Gastrocnemius medialis (tissue), 4 donors: ENCODE measurements around the gene NUP54. TPM values are rescaled to one million over a fixed set of nuclear protein-coding genes. Genes with fewer than 3 reads are reported as not detected.

ENCODE experiments used
- ATAC-seq, 2 donors: fragments of 150-250 bp; one replicate each; pipeline ENCODE4 v1.9.1; 2016
- DNase-seq, 2 donors: peaks; one replicate each; pipeline ENCODE4 v3.0.0-alpha.2; 2019
- H3K27ac ChIP-seq, 4 donors: fragments of 200-600 bp; sonication (generic); 1 replicate in 1 of 4; 2 replicates in 3 of 4; pipeline ENCODE4 v1.5.1; 2016 to 2018; ENCODE audit warnings: mild to moderate bottlenecking in 2 of 4, moderate library complexity in 1 of 4
- H3K27me3 ChIP-seq, 3 donors: fragments of 200-600 bp; sonication (generic) in 2 of 3; 1 replicate in 1 of 3; 2 replicates in 2 of 3; pipeline versions ENCODE4 v1.5.1 to v1.6.0; 2016 to 2019; ENCODE audit warnings: mild to moderate bottlenecking in 1 of 3, moderate library complexity in 1 of 3
- H3K36me3 ChIP-seq, 2 donors: fragments of 200-600 bp; sonication (generic) in 1 of 2; one replicate each; pipeline ENCODE4 v1.5.1; 2017 to 2018
- H3K4me1 ChIP-seq, 2 donors: fragments of 200-600 bp; sonication (generic) in 1 of 2; one replicate each; pipeline ENCODE4 v1.5.1; 2016 to 2017; ENCODE audit warnings: mild to moderate bottlenecking in 2 of 2
- H3K4me3 ChIP-seq, 4 donors: fragments of 200-600 bp; sonication (generic) in 3 of 4; 1 replicate in 1 of 4; 2 replicates in 3 of 4; pipeline ENCODE4 v1.5.1; 2016 to 2019; ENCODE audit warnings: mild to moderate bottlenecking in 2 of 4
- H3K9me3 ChIP-seq, 3 donors: fragments of 200-600 bp; sonication (generic) in 2 of 3; 1 replicate in 1 of 3; 2 replicates in 2 of 3; pipeline ENCODE4 v1.5.1; 2016 to 2019
- CTCF ChIP-seq, 5 experiments: fragments of 450-650 bp in 3 of 5; fragments of 200-600 bp in 2 of 5; sonication (generic) in 2 of 5; IDR thresholded peaks in 4 of 5; conservative IDR thresholded peaks in 1 of 5; 1 replicate in 4 of 5; 2 replicates in 1 of 5; pipeline ENCODE4 v1.5.1; 2016 to 2019; ENCODE audit warnings: antibody characterized with exemption in 5 of 5, mild to moderate bottlenecking in 3 of 5, moderate library complexity in 3 of 5
- POLR2A ChIP-seq, 2 donors: fragments of 450-650 bp; IDR thresholded peaks; one replicate each; pipeline ENCODE4 v1.6.1; 2017; ENCODE audit warnings: antibody characterized with exemption in 2 of 2, mild to moderate bottlenecking in 2 of 2, moderate library complexity in 2 of 2
- in situ Hi-C, 4 donors: fragments of 200-750 bp; cut with MboI; loops; one replicate each; pipeline versions ENCODE4 v1.15.0 to v1.8.0; 2017; ENCODE audit warnings: low sequenced_read_pairs in 4 of 4
- intact Hi-C: fragments of 100-400 bp; cut with DNase I; formaldehyde crosslinking; loops from one replicate; pipeline ENCODE4 v1.15.1; 2023; ENCODE audit warnings: low total_unique reads
- total RNA-seq, 4 donors: library from RNA; depleted of rRNA; stranded (reverse); fragments of >200 nt; gene quantifications; one replicate each; pipeline versions ENCODE4 v1.1.0 to v1.2.3, GENCODE V29; 2016

The NUP54 gene
- total RNA-seq, 4 donors from 2014 or later, result 15.7 to 22.8 (median 20.0) TPM

- Histone ChIP-seq H3K27ac (peak overlapping the region; percentile 90 to 97 (median 96)), H3K36me3 (peaks cover 0 to 36% of the 10 kb centered on the region in 2 donors), H3K4me3 (peak overlapping the region in 1 of 4 donors; percentile 20), H3K27me3 (no peaks in the 10 kb centered on the region), H3K4me1 (peaks cover 62 to 85% of the 10 kb centered on the region in 2 donors), H3K9me3 (no peaks in the 10 kb centered on the region)
- peak in 1 of 2 donors; percentile 38 for DNase-seq
- intact Hi-C loops (loop anchor here (10.0 kb wide), 2 partner anchors 520 to 750 kb away; partner anchors contain the start of genes G3BP2 and SEPTIN11), in situ Hi-C loops (loop anchor here (10.0 to 25.0 kb wide), 3 partner anchors 100 to 768 kb away; partner anchors contain the start of gene STBD1 (in 3 of the 4))
- TF ChIP-seq POLR2A (IDR thresholded peaks at IDR 0.05), result no peak
- peak; percentile 71 to 74 for ATAC-seq
Measured at GRCh38 chr4:76194325-76194724, 46.1 kb upstream of the NUP54 start.

- peaks cover 0 to 46% of the 10 kb centered on the region in 2 donors for H3K36me3 ChIP-seq
- no peaks in the 10 kb centered on the region for H3K9me3 ChIP-seq
- H3K27ac ChIP-seq, result peak overlapping the region; percentile 90 to 97 (median 96)
- ATAC-seq (no peak), DNase-seq (no peak)
- TF ChIP-seq CTCF (IDR thresholded peaks at IDR 0.05 in 4 of 5, conservative IDR thresholded peaks at IDR 0.05 in 1 of 5) (no peak), POLR2A (IDR thresholded peaks at IDR 0.05) (no peak)
- in situ Hi-C loops (loop anchor here (10.0 to 25.0 kb wide), 3 partner anchors 103 to 770 kb away; partner anchors contain the start of gene STBD1 (in 3 of the 4)), intact Hi-C loops (loop anchor here (10.0 kb wide), 2 partner anchors 517 to 753 kb away; partner anchors contain the start of genes G3BP2 and SEPTIN11)
- no peaks in the 10 kb centered on the region for H3K27me3 ChIP-seq
- no peak overlapping the region for H3K4me3 ChIP-seq
- peaks cover 46 to 85% of the 10 kb centered on the region in 2 donors for H3K4me1 ChIP-seq
Measured at GRCh38 chr4:76192236-76192635, 44.0 kb upstream of the NUP54 start.

DNA sequence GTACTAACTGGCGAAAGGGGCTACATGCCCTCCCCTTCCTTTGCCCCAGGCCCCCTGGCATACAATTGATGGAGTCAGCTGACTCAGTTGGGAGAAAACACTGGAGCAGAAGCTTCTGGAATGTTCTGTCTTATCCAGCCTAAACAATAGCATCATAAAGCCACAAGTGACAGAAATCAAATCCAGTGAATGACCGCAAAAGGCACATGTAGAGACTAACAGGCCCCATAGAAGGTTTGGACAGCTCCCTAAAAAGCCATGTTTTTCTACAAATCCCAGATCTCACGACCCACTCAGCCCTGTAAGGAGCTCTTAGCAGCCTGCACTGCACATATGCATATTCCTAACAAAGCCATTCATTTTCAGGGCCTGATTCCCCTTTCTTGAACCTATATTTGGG, 40.4 kb upstream of the NUP54 start:
- no peak for TF ChIP-seq CTCF (IDR thresholded peaks at IDR 0.05 in 4 of 5, conservative IDR thresholded peaks at IDR 0.05 in 1 of 5)
- no peak for TF ChIP-seq POLR2A (IDR thresholded peaks at IDR 0.05)
- Histone ChIP-seq H3K27ac (peak overlapping the region; percentile 54 to 97 (median 96)), H3K4me3 (no peak overlapping the region), H3K9me3 (no peaks in the 10 kb centered on the region), H3K4me1 (peaks cover 34 to 63% of the 10 kb centered on the region in 2 donors), H3K36me3 (peaks cover 0 to 35% of the 10 kb centered on the region in 2 donors), H3K27me3 (no peaks in the 10 kb centered on the region)
- DNase-seq (no peak), ATAC-seq (no peak)
- in situ Hi-C loops (loop anchor here (10.0 to 25.0 kb wide), 4 partner anchors 56 to 774 kb away; partner anchors contain the start of gene STBD1 (in 3 of the 4)), intact Hi-C loops (no loop called here)

DNA sequence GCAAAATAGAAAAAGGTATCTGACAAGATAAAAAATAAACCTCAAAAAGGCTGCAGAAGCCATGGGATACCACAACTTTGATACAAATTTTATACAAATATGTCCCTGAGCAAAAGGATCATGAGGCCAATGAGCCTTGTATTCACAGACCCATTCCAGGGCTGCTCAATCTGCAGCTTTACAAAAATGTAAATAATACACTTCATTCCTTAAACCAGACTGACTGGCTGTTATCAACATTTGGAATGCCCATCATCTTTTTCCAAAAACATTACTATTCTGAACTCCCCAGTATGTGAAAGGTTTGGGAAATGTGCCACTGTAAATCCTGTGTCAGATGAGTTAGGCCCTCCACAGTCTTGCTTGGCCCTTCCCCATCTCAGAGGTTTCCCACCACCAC, 40.0 kb upstream of the NUP54 start:
- H3K4me3 ChIP-seq, result no peak overlapping the region
- TF ChIP-seq CTCF (IDR thresholded peaks at IDR 0.05 in 4 of 5, conservative IDR thresholded peaks at IDR 0.05 in 1 of 5) (no peak), POLR2A (IDR thresholded peaks at IDR 0.05) (no peak)
- H3K27ac ChIP-seq, result peak overlapping the region; percentile 54 to 97 (median 96)
- H3K4me1 ChIP-seq, result peaks cover 33 to 59% of the 10 kb centered on the region in 2 donors
- no peaks in the 10 kb centered on the region for H3K27me3 ChIP-seq
- DNase-seq (no peak), ATAC-seq (no peak)
- in situ Hi-C loops (loop anchor here (10.0 to 25.0 kb wide), 4 partner anchors 57 to 774 kb away; partner anchors contain the start of gene STBD1 (in 3 of the 4)), intact Hi-C loops (no loop called here)
- H3K9me3 ChIP-seq, result no peaks in the 10 kb centered on the region
- H3K36me3 ChIP-seq, result peaks cover 0 to 31% of the 10 kb centered on the region in 2 donors

- peaks cover 33 to 49% of the 10 kb centered on the region in 2 donors for H3K4me1 ChIP-seq
- ATAC-seq (peak; percentile 75 to 76), DNase-seq (no peak)
- no peaks in the 10 kb centered on the region for H3K9me3 ChIP-seq
- H3K4me3 ChIP-seq, result no peak overlapping the region
- intact Hi-C loops (no loop called here), in situ Hi-C loops (loop anchor here (10.0 to 25.0 kb wide), 4 partner anchors 58 to 775 kb away; partner anchors contain the start of gene STBD1 (in 3 of the 4))
- peak overlapping the region; percentile 54 to 97 (median 96) for H3K27ac ChIP-seq
- H3K27me3 ChIP-seq, result no peaks in the 10 kb centered on the region
- peaks cover 0 to 24% of the 10 kb centered on the region in 2 donors for H3K36me3 ChIP-seq
- TF ChIP-seq CTCF (IDR thresholded peaks at IDR 0.05 in 4 of 5, conservative IDR thresholded peaks at IDR 0.05 in 1 of 5), result no peak
- TF ChIP-seq POLR2A (IDR thresholded peaks at IDR 0.05), result no peak
Measured at GRCh38 chr4:76187152-76187551, 39.0 kb upstream of the NUP54 start.
